HepG2 (cell line): Measurements from ENCODE around the gene OR2V2. TPM values are rescaled to one million over a fixed set of nuclear protein-coding genes. Genes with fewer than 3 reads are reported as not detected.

Source experiments
- ATAC-seq: fragments of 200-7000 bp; cut with Tn5 transposase; 3 replicates; pipeline ENCODE4 v1.9.1; 2020; ENCODE audit warnings: mild to moderate bottlenecking, moderate library complexity
- BruUV-seq: library from RNA; stranded (reverse); fragments of 400-500 nt; replicated peaks from 2 replicates; lab custom pipeline; 2021; lab: Mats Ljungman, UMichigan
- CTCF ChIA-PET: fragments of 300-600 bp; formaldehyde crosslinking; extraction: SDS; loops from one replicate; lab custom pipeline; 2021; ENCODE audit warnings: low total read pairs, inconsistent platforms, low intra/inter-chr PET ratio; lab: Yijun Ruan, JAX
- POLR2A ChIA-PET: fragments of 350-600 bp; sonication (Branson Sonifier 250); formaldehyde crosslinking; loops from one replicate; lab custom pipeline; 2020; ENCODE audit warnings: antibody characterized with exemption, inconsistent platforms; lab: Yijun Ruan, JAX
- DNase-seq: peaks from one replicate; pipeline ENCODE4 v3.0.0-alpha.2; 2015; ENCODE audit warnings: low spot score
- FAIRE-seq: peaks from 3 replicates; lab custom pipeline; 2011; peaks lifted over from hg19 to GRCh38; lab: Jason Lieb, UNC
- H2AFZ ChIP-seq: one replicate; pipeline ENCODE4 v1.6.1; 2011; ENCODE audit warnings: low read length, inconsistent platforms
- H3K27ac ChIP-seq: fragments of 300-600 bp; 3 replicates; pipeline ENCODE4 v1.8.0; 2011; ENCODE audit warnings: mixed run types, mild to moderate bottlenecking, mixed read lengths, low read length, inconsistent platforms; ENCODE audit not compliant: insufficient read depth; ENCODE audit errors: extremely low read length
- H3K27me3 ChIP-seq, 2 experiments: fragments of 200-600 bp in 1 of 2; 2 replicates in 1 of 2; 3 replicates in 1 of 2; pipeline versions ENCODE4 v1.6.0 to v1.8.0; 2011; ENCODE audit warnings: low read length in 2 of 2, mild to moderate bottlenecking in 2 of 2, moderate library complexity in 2 of 2, inconsistent platforms in 1 of 2; ENCODE audit not compliant: insufficient read depth in 2 of 2, control insufficient read depth in 1 of 2
- H3K36me3 ChIP-seq, 2 experiments: fragments of 200-600 bp in 1 of 2; replicated peaks in 1 of 2; 2 replicates in 1 of 2; 3 replicates in 1 of 2; pipeline versions ENCODE4 v1.5.1 to v1.8.0; 2011; ENCODE audit warnings: low read length in 2 of 2, inconsistent platforms in 1 of 2; ENCODE audit not compliant: insufficient read depth in 2 of 2, control insufficient read depth in 1 of 2
- H3K4me1 ChIP-seq: 2 replicates; pipeline ENCODE4 v1.5.1; 2012; ENCODE audit warnings: low read length, inconsistent platforms; ENCODE audit not compliant: insufficient read depth
- H3K4me2 ChIP-seq: 2 replicates; pipeline ENCODE4 v1.6.0; 2011; ENCODE audit warnings: low read depth, low read length, inconsistent platforms
- H3K4me3 ChIP-seq, 3 experiments: fragments of 200-600 bp in 1 of 3; sonication (generic), shearing (Covaris generic) in 1 of 3; replicated peaks in 1 of 3; 2 replicates each; pipeline ENCODE4 v1.5.1; 2011 to 2016; ENCODE audit warnings: low read length in 3 of 3, inconsistent platforms in 2 of 3, low read depth in 2 of 3, mild to moderate bottlenecking in 2 of 3, control low read depth in 1 of 3, mixed read lengths in 1 of 3; ENCODE audit not compliant: insufficient read depth in 1 of 3
- H3K79me2 ChIP-seq: one replicate; pipeline ENCODE4 v1.6.1; 2011; ENCODE audit warnings: low read length, inconsistent platforms; ENCODE audit not compliant: insufficient read depth
- H3K9ac ChIP-seq: 2 replicates; pipeline ENCODE4 v1.6.0; 2011; ENCODE audit warnings: mild to moderate bottlenecking, low read depth, low read length, inconsistent platforms; ENCODE audit not compliant: insufficient read depth
- H3K9me3 ChIP-seq: 2 replicates; pipeline ENCODE4 v1.5.1; 2012; ENCODE audit warnings: mild to moderate bottlenecking, low read length
- H4K20me1 ChIP-seq: 2 replicates; pipeline ENCODE4 v1.6.0; 2011; ENCODE audit warnings: inconsistent platforms, mild to moderate bottlenecking, low read length, moderate library complexity; ENCODE audit not compliant: insufficient read depth
- CBFB ChIP-seq: sonication (generic); formaldehyde crosslinking; IDR thresholded peaks from 2 replicates; pipeline ENCODE4 v1.4.0; 2020; ENCODE audit warnings: missing genetic modification reagents
- CREM ChIP-seq, 2 experiments: sonication (generic) in 1 of 2; formaldehyde crosslinking in 1 of 2; IDR thresholded peaks; 2 replicates each; pipeline versions ENCODE4 v1.4.0 to v1.6.1; 2016 to 2020; ENCODE audit warnings: antibody characterized with exemption in 1 of 2, mild to moderate bottlenecking in 1 of 2, missing genetic modification reagents in 1 of 2
- E2F1 ChIP-seq: sonication (generic); formaldehyde crosslinking; IDR thresholded peaks from 2 replicates; pipeline ENCODE4 v1.5.0; 2020; ENCODE audit warnings: missing genetic modification reagents
- FIP1L1 ChIP-seq: fragments of 200-400 bp; formaldehyde crosslinking; IDR thresholded peaks from 2 replicates; pipeline ENCODE4 v1.6.1; 2018; ENCODE audit warnings: low read depth, mild to moderate bottlenecking, low read length, moderate library complexity, borderline replicate concordance; ENCODE audit not compliant: insufficient read depth
- FOXC1 ChIP-seq: sonication (generic); formaldehyde crosslinking; IDR thresholded peaks from 2 replicates; pipeline ENCODE4 v1.8.0; 2022; ENCODE audit warnings: mild to moderate bottlenecking, missing genetic modification reagents, borderline replicate concordance
- HMG20A ChIP-seq: IDR thresholded peaks from 2 replicates; pipeline ENCODE4 v1.6.1; 2016; ENCODE audit warnings: borderline replicate concordance
- HOMEZ ChIP-seq: IDR thresholded peaks from 2 replicates; pipeline ENCODE4 v1.6.1; 2016; ENCODE audit warnings: low read depth
- KDM4B ChIP-seq: sonication (generic); formaldehyde crosslinking; IDR thresholded peaks from 2 replicates; pipeline ENCODE4 v1.4.0; 2020; ENCODE audit warnings: missing genetic modification reagents
- LRRFIP1 ChIP-seq: sonication (generic); formaldehyde crosslinking; conservative IDR thresholded peaks from 2 replicates; pipeline ENCODE4 v1.4.0; 2020; ENCODE audit warnings: missing genetic modification reagents
- ZNF614 ChIP-seq: IDR thresholded peaks from 2 replicates; pipeline ENCODE4 v1.6.1; 2018; ENCODE audit warnings: missing biosample characterization, missing genetic modification reagents, inconsistent platforms, borderline replicate concordance
- ZNF740 ChIP-seq: sonication (generic); formaldehyde crosslinking; IDR thresholded peaks from 2 replicates; pipeline ENCODE4 v1.4.0; 2020; ENCODE audit warnings: missing genetic modification reagents
- ZNF747 ChIP-seq: sonication (generic); formaldehyde crosslinking; IDR thresholded peaks from 2 replicates; pipeline ENCODE4 v1.8.1; 2023; ENCODE audit warnings: missing genetic modification reagents, mild to moderate bottlenecking, borderline replicate concordance
- WGBS: methylation state at CpG from one replicate; pipeline ENCODE4 v1.1.6; 2017; ENCODE audit warnings: low lambda C conversion rate; 5-methylcytosine and 5-hydroxymethylcytosine counted together
- in situ Hi-C: cut with HindIII; loops from 2 replicates; pipeline ENCODE4 v1.10.0; 2017; ENCODE audit warnings: low pct_unique_long_range_greater_than_20kb; ENCODE audit not compliant: extremely low pct_ligation_motif_present
- intact Hi-C: fragments of 100-400 bp; cut with micrococcal nuclease; formaldehyde crosslinking; loops from one replicate; pipeline ENCODE4 v1.10.0; 2022; ENCODE audit not compliant: unreplicated experiment
- polyA plus RNA-seq, 8 experiments: library from polyadenylated mRNA; depleted of rRNA in 3 of 8; stranded (reverse) in 7 of 8; unstranded in 1 of 8; fragments of >200 nt; fragmentation: Illumina TruSeq in 4 of 8; extraction: Trizol in 4 of 8; gene quantifications; 2 replicates each; pipeline versions ENCODE4 v1.2.1 to v1.2.3, GENCODE V29; 2011 to 2016; ENCODE audit warnings: low read depth in 4 of 8, missing spikeins in 1 of 8, mixed read lengths in 1 of 8; ENCODE audit not compliant: insufficient read depth in 1 of 8
- total RNA-seq, 5 experiments: library from RNA; depleted of rRNA; stranded (reverse); fragments of >200 nt; fragmentation: Illumina TruSeq; extraction: Trizol; gene quantifications; 2 replicates each; pipeline ENCODE4 v1.2.3, GENCODE V29; 2016; ENCODE audit warnings: low read depth in 1 of 5

Gene OR2V2
- total and polyA plus RNA-seq, 2 of the 13 experiments (the other 11 are each of a cell fraction or from before 2014, with no cell fraction given): not detected

GRCh38 chr5:181107699-181108098, 39.7 kb upstream of the OR2V2 start:
- POLR2A ChIA-PET: no interaction called here
- intact Hi-C loops: no loop called here
- 46% methylated on average over 9 of the region's 9 CpGs for WGBS

More at GRCh38 chr5:181107699-181108098, 39.7 kb upstream of the OR2V2 start:
- no TSS peak for BruUV-seq
- in situ Hi-C loops: no loop called here
- TF ChIP-seq ZNF614 (CRISPR knock-in tag) (no peak), FIP1L1 (no peak), ZNF747 (CRISPR knock-in tag) (no peak), CBFB (CRISPR knock-in tag) (no peak), E2F1 (CRISPR knock-in tag) (no peak), HMG20A (CRISPR knock-in tag) (no peak), ZNF740 (CRISPR knock-in tag) (no peak), KDM4B (CRISPR knock-in tag) (no peak), HOMEZ (CRISPR knock-in tag) (no peak), LRRFIP1 (CRISPR knock-in tag) (no peak), FOXC1 (CRISPR knock-in tag) (no peak), CREM (IDR thresholded peaks at IDR 0.05) (no peak), CREM (CRISPR knock-in tag; IDR thresholded peaks at IDR 0.05) (no peak)
- TF ChIP-seq, all 625 proteins: peak for 0
- H2AFZ ChIP-seq: no peak overlapping the region
- no peak overlapping the region for H3K27ac ChIP-seq
- no peak overlapping the region for H3K4me3 ChIP-seq
- no peaks in the 10 kb centered on the region for H3K79me2 ChIP-seq
- ATAC-seq (no peak), FAIRE-seq (no peak), DNase-seq (no peak)
- H3K36me3 ChIP-seq: no peaks in the 10 kb centered on the region
- H3K4me2 ChIP-seq: no peak overlapping the region
- H3K9ac ChIP-seq: no peak overlapping the region
- H4K20me1 ChIP-seq: no peaks in the 10 kb centered on the region
- no peaks in the 10 kb centered on the region for H3K9me3 ChIP-seq
- no peaks in the 10 kb centered on the region for H3K4me1 ChIP-seq
- H3K27me3 ChIP-seq: peaks cover 2 to 46% of the 10 kb centered on the region in 2 experiments; a peak in 2 of 5 replicates
- CTCF ChIA-PET: no interaction called here
